HEK293T (cell line): ENCODE results near the gene RNF133.

Experiments
- CTCF ChIA-PET: fragments of 350-600 bp; formaldehyde crosslinking; extraction: SDS; loops from one replicate; lab custom pipeline; 2021; ENCODE audit warnings: antibody characterized with exemption, inconsistent platforms; lab: Yijun Ruan, JAX
- POLR2A ChIA-PET: fragments of 350-600 bp; formaldehyde crosslinking; extraction: SDS; loops from one replicate; lab custom pipeline; 2020; ENCODE audit warnings: antibody characterized with exemption, inconsistent platforms; lab: Yijun Ruan, JAX
- DNase-seq: peaks from one replicate; pipeline ENCODE4 v3.0.0; 2012; ENCODE audit warnings: mixed read lengths; ENCODE audit errors: extremely low spot score
- ARNT ChIP-seq: fragments of 450-650 bp; IDR thresholded peaks from 2 replicates; pipeline ENCODE4 v1.6.1; 2017; ENCODE audit warnings: mild to moderate bottlenecking
- BHLHE40 ChIP-seq: fragments of 450-650 bp; IDR thresholded peaks from 2 replicates; pipeline ENCODE4 v1.6.1; 2016; ENCODE audit warnings: mild to moderate bottlenecking, moderate library complexity, borderline replicate concordance
- CTBP1 ChIP-seq: fragments of 450-650 bp; IDR thresholded peaks from 2 replicates; pipeline ENCODE4 v1.6.1; 2016; ENCODE audit warnings: borderline replicate concordance
- ELF4 ChIP-seq: fragments of 450-650 bp; IDR thresholded peaks from 2 replicates; pipeline ENCODE4 v1.6.1; 2017; ENCODE audit warnings: antibody characterized with exemption
- FOXA1 ChIP-seq: fragments of 450-650 bp; IDR thresholded peaks from 2 replicates; pipeline ENCODE4 v1.6.1; 2016; ENCODE audit warnings: mild to moderate bottlenecking
- FOXK2 ChIP-seq: fragments of 450-650 bp; IDR thresholded peaks from 2 replicates; pipeline ENCODE4 v1.6.1; 2016; ENCODE audit warnings: mild to moderate bottlenecking
- FOXM1 ChIP-seq: fragments of 450-650 bp; IDR thresholded peaks from 2 replicates; pipeline ENCODE4 v1.6.1; 2017; ENCODE audit warnings: mild to moderate bottlenecking, borderline replicate concordance
- HDGF ChIP-seq: fragments of 450-650 bp; IDR thresholded peaks from 2 replicates; pipeline ENCODE4 v1.6.1; 2017; ENCODE audit warnings: antibody characterized with exemption, borderline replicate concordance
- L3MBTL2 ChIP-seq: fragments of 450-650 bp; conservative IDR thresholded peaks from 2 replicates; pipeline ENCODE4 v1.6.1; 2016; ENCODE audit warnings: mild to moderate bottlenecking
- LEF1 ChIP-seq: fragments of 450-650 bp; IDR thresholded peaks from 2 replicates; pipeline ENCODE4 v1.6.1; 2017; ENCODE audit warnings: mild to moderate bottlenecking, borderline replicate concordance
- NFRKB ChIP-seq: fragments of 450-650 bp; IDR thresholded peaks from 2 replicates; pipeline ENCODE4 v1.6.1; 2016; ENCODE audit warnings: mild to moderate bottlenecking, moderate library complexity
- PKNOX1 ChIP-seq: fragments of 450-650 bp; IDR thresholded peaks from 2 replicates; pipeline ENCODE4 v1.6.1; 2016
- SP1 ChIP-seq: fragments of 450-650 bp; IDR thresholded peaks from 2 replicates; pipeline ENCODE4 v1.6.1; 2017
- SUZ12 ChIP-seq: fragments of 450-650 bp; IDR thresholded peaks from 2 replicates; pipeline ENCODE4 v1.6.1; 2016; ENCODE audit warnings: mild to moderate bottlenecking
- TARDBP ChIP-seq: fragments of 450-650 bp; IDR thresholded peaks from 2 replicates; pipeline ENCODE4 v1.6.1; 2016
- ZNF384 ChIP-seq: fragments of 450-650 bp; IDR thresholded peaks from 2 replicates; pipeline ENCODE4 v1.6.1; 2016

Gene RNF133

GRCh38 chr7:122727759-122728158 lies 28.8 kb upstream of the RNF133 start:
- CTCF ChIA-PET = no interaction called here
- TF ChIP-seq TARDBP (no peak), FOXM1 (no peak), CTBP1 (no peak), NFRKB (no peak), FOXK2 (no peak), SP1 (no peak), L3MBTL2 (no peak), FOXA1 (no peak), LEF1 (no peak), BHLHE40 (no peak), PKNOX1 (no peak), SUZ12 (no peak), ZNF384 (no peak)
- no peak for DNase-seq
- POLR2A ChIA-PET = no interaction called here

GRCh38 chr7:122727354-122727753 lies 28.4 kb upstream of the RNF133 start:
- no peak for DNase-seq
- no peak for TF ChIP-seq ELF4
- no peak for TF ChIP-seq ARNT
- no peak for TF ChIP-seq ZNF384
- TF ChIP-seq FOXM1 = no peak
- TF ChIP-seq FOXK2 = no peak
- no peak for TF ChIP-seq PKNOX1
- no peak for TF ChIP-seq BHLHE40
- no peak for TF ChIP-seq HDGF
- TF ChIP-seq NFRKB = no peak
- CTCF ChIA-PET = no interaction called here
- POLR2A ChIA-PET = no interaction called here

DNA sequence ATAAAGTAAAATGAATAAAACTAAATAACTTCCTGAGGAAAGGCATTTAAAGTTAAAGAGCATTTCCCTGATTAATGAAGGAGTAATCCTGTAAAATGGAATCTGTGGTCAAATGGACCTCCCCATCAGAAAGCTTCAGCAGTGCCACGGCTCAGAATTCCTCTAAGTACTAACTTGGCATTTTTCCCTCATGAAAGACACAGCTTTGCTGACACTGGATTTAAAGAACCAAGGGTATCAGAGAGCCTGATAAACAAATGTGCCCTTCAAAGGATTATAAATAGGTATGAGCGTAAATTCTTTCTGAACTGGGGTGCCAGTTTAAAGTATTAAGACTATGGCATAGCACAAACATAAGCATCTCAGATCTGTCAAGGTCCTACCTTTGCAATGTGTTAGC lies 28.0 kb upstream of the RNF133 start:
- POLR2A ChIA-PET = no interaction called here
- no peak for DNase-seq
- CTCF ChIA-PET = no interaction called here
- TF ChIP-seq ELF4 (no peak), HDGF (no peak), NFRKB (no peak), ZNF384 (no peak), PKNOX1 (no peak), SP1 (no peak), L3MBTL2 (no peak), LEF1 (no peak), FOXA1 (no peak), ARNT (no peak), CTBP1 (no peak), FOXM1 (no peak), BHLHE40 (no peak)

GRCh38 chr7:122724366-122724765 lies 25.4 kb upstream of the RNF133 start:
- ChIA-PET CTCF (no interaction called here), POLR2A (no interaction called here)
- TF ChIP-seq ELF4 (no peak), FOXM1 (no peak), CTBP1 (no peak), FOXK2 (no peak), BHLHE40 (no peak), SUZ12 (no peak), PKNOX1 (no peak), FOXA1 (no peak), L3MBTL2 (no peak), LEF1 (no peak), SP1 (no peak), ZNF384 (no peak), NFRKB (no peak), ARNT (no peak), TARDBP (no peak), HDGF (no peak)
- no peak for DNase-seq

DNA sequence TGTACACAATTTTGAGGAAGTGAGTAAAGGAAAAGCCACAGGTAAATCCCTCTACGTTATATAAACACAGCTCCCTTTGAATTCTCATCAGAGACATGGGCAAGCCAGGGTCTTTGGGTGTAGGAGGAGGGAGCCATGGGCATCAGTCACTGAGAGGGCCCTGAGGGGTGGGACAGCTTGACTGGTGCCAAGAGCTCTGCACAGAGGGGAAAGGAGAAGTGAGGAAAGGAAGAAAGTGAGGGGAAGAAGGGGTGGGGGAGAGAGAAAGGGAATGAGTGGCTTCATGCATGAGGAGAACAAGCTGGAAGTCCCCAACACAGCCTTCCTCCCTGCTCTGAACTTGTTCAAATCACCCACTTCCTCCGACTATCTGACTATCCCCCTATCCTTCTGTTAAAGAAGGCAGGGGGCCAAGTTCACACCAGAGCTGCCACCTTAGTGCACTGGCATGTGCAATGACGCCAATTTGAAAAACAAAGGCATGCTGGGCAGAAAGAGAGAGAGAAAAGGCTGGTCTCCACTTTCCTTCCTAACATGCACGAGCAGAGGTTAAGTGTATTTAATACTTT lies 20.2 kb upstream of the RNF133 start:
- POLR2A ChIA-PET = no interaction called here

More for the DNA sequence above, 20.2 kb upstream of the RNF133 start:
- CTCF ChIA-PET = no interaction called here
- TF ChIP-seq NFRKB = no peak
- no peak for DNase-seq
